HG03045 (cell line): ENCODE data around the gene OSCP1.

Source experiments
- ATAC-seq: cut with Tn5 transposase; IDR thresholded peaks from one replicate; pipeline ENCODE4 v1.9.1; 2021; ENCODE audit warnings: mild to moderate bottlenecking, moderate library complexity; ENCODE audit not compliant: unreplicated experiment

OSCP1 gene

GRCh38 chr1:36475910-36476604, 25.8 kb upstream of the OSCP1 start:
- no peak for ATAC-seq

GRCh38 chr1:36475341-36475740, 25.1 kb upstream of the OSCP1 start:
- no peak for ATAC-seq

- ATAC-seq = no peak
These were observed 22.4 kb upstream of the OSCP1 start for GRCh38 chr1:36472656-36473055.

- no peak for ATAC-seq
These were observed 21.8 kb upstream of the OSCP1 start for GRCh38 chr1:36471830-36472641.

GRCh38 chr1:36469163-36469562, 18.9 kb upstream of the OSCP1 start:
- ATAC-seq = no peak

- no peak for ATAC-seq
These were observed 17.6 kb upstream of the OSCP1 start for GRCh38 chr1:36467700-36468455.

- ATAC-seq = no peak
These were observed 16.8 kb upstream of the OSCP1 start for GRCh38 chr1:36467027-36467410.

- no peak for ATAC-seq
These were observed 16.2 kb upstream of the OSCP1 start for GRCh38 chr1:36466370-36467026.

GRCh38 chr1:36465731-36466369, 15.6 kb upstream of the OSCP1 start:
- ATAC-seq = no peak

GRCh38 chr1:36464605-36465393, 14.5 kb upstream of the OSCP1 start:
- peak; percentile 27 for ATAC-seq

- ATAC-seq = peak; percentile 93
These were observed 13.8 kb upstream of the OSCP1 start, which contains the start of gene MRPS15 for GRCh38 chr1:36463803-36464604. TSS of gene MRPS15 (minus strand) at chr1:36464384. CDS start at chr1:36464275, 109 bp downstream.

GRCh38 chr1:36463463-36463802, 13.2 kb upstream of the OSCP1 start:
- ATAC-seq = no peak

- no peak for ATAC-seq
These were observed 8.7 kb upstream of the OSCP1 start for GRCh38 chr1:36458910-36459309.

- ATAC-seq = no peak
These were observed 7.4 kb upstream of the OSCP1 start for GRCh38 chr1:36457691-36458090.

- no peak for ATAC-seq
These were observed 6.2 kb upstream of the OSCP1 start for GRCh38 chr1:36456391-36456928.

- no peak for ATAC-seq
These were observed 5.1 kb upstream of the OSCP1 start for GRCh38 chr1:36455386-36455785.

GRCh38 chr1:36453600-36454388, 3.5 kb upstream of the OSCP1 start:
- ATAC-seq = no peak

GRCh38 chr1:36453051-36453450, 2.8 kb upstream of the OSCP1 start:
- no peak for ATAC-seq
